ENCODE data around the gene MYOZ2.
"Not testable (repeated sequence)": the region's sequence is repeated elsewhere in the genome, so short reads cannot be mapped to it uniquely, and the experiment has no call there.

The MYOZ2 gene

GRCh38 chr4:119152741-119153140, 17.1 kb downstream of the MYOZ2 start:
- TF ChIP-seq CTCF (IDR thresholded peaks at IDR 0.05; ENCODE audit: low read depth, low read length, missing control alignments) = no peak
- DNase-seq (ENCODE audit: extremely low read depth, low read depth) = no peak
- H3K4me3 ChIP-seq (replicated peaks; ENCODE audit: low read depth, low read length) = no peak overlapping the region

- DNase-seq (ENCODE audit: extremely low read depth, low read depth) = no peak
- TF ChIP-seq CTCF (IDR thresholded peaks at IDR 0.05; ENCODE audit: low read depth, low read length, missing control alignments) = no peak
- no peak overlapping the region for H3K4me3 ChIP-seq (replicated peaks; ENCODE audit: low read depth, low read length)
Observed at GRCh38 chr4:119162174-119162573, 26.5 kb downstream of the MYOZ2 start.

- DNase-seq (ENCODE audit: extremely low read depth, low read depth) = no peak
- H3K4me3 ChIP-seq (replicated peaks; ENCODE audit: low read depth, low read length) = no peak overlapping the region
- TF ChIP-seq CTCF (IDR thresholded peaks at IDR 0.05; ENCODE audit: low read depth, low read length, missing control alignments) = no peak
Observed at GRCh38 chr4:119165767-119166166, 30.1 kb downstream of the MYOZ2 start.

- DNase-seq (ENCODE audit: extremely low read depth, low read depth) = no peak
- H3K4me3 ChIP-seq (replicated peaks; ENCODE audit: low read depth, low read length) = no peak overlapping the region
- TF ChIP-seq CTCF (IDR thresholded peaks at IDR 0.05; ENCODE audit: low read depth, low read length, missing control alignments) = no peak
Observed at GRCh38 chr4:119170195-119170594, 34.6 kb downstream of the MYOZ2 start.

- TF ChIP-seq CTCF (IDR thresholded peaks at IDR 0.05; ENCODE audit: low read depth, low read length, missing control alignments) = no peak
- DNase-seq (ENCODE audit: extremely low read depth, low read depth) = no peak
- no peak overlapping the region for H3K4me3 ChIP-seq (replicated peaks; ENCODE audit: low read depth, low read length)
Observed at GRCh38 chr4:119172223-119172622, 36.6 kb downstream of the MYOZ2 start.

- DNase-seq (ENCODE audit: extremely low read depth, low read depth); H3K4me3 ChIP-seq (replicated peaks; ENCODE audit: low read depth, low read length): not testable (repeated sequence)
Observed at GRCh38 chr4:119173729-119174361, 38.2 kb downstream of the MYOZ2 start.

- TF ChIP-seq CTCF (IDR thresholded peaks at IDR 0.05; ENCODE audit: low read depth, low read length, missing control alignments) = no peak
- H3K4me3 ChIP-seq (replicated peaks; ENCODE audit: low read depth, low read length) = no peak overlapping the region
- DNase-seq (ENCODE audit: extremely low read depth, low read depth) = no peak
Observed at GRCh38 chr4:119179011-119179410, 43.4 kb downstream of the MYOZ2 start.
